CD4-positive, alpha-beta T cell treated with Interleukin-12 subunit alpha and Interleukin-12 subunit beta, for 1 hour (primary cell): ENCODE data around the gene UTF1.

Experiments
- DNase-seq: peaks from one replicate; pipeline ENCODE4 v3.0.0-alpha.2; 2020

UTF1 gene

GRCh38 chr10:133196936-133197758 is 32.9 kb upstream of the UTF1 start:
- no peak for DNase-seq

- no peak for DNase-seq
Measured at GRCh38 chr10:133197786-133198185, 32.2 kb upstream of the UTF1 start.

- DNase-seq = no peak
Measured at GRCh38 chr10:133198206-133198605, 31.8 kb upstream of the UTF1 start.

GRCh38 chr10:133198621-133199487 is 31.2 kb upstream of the UTF1 start:
- no peak for DNase-seq

GRCh38 chr10:133199488-133199885 is 30.5 kb upstream of the UTF1 start:
- no peak for DNase-seq

GRCh38 chr10:133199992-133200611 is 29.9 kb upstream of the UTF1 start:
- no peak for DNase-seq

GRCh38 chr10:133200621-133201031 is 29.4 kb upstream of the UTF1 start:
- DNase-seq = no peak

- no peak for DNase-seq
Measured at GRCh38 chr10:133201151-133201947, 28.7 kb upstream of the UTF1 start.

- DNase-seq = no peak
Measured at GRCh38 chr10:133201948-133202725, 27.9 kb upstream of the UTF1 start.

GRCh38 chr10:133202778-133203651 is 27.0 kb upstream of the UTF1 start:
- no peak for DNase-seq

GRCh38 chr10:133203652-133204195 is 26.3 kb upstream of the UTF1 start:
- no peak for DNase-seq

- DNase-seq = no peak
Measured at GRCh38 chr10:133204226-133205015, 25.6 kb upstream of the UTF1 start.

- DNase-seq = no peak
Measured at GRCh38 chr10:133205146-133205545, 24.9 kb upstream of the UTF1 start.

GRCh38 chr10:133206356-133207040 is 23.5 kb upstream of the UTF1 start:
- no peak for DNase-seq

- DNase-seq = no peak
Measured at GRCh38 chr10:133207041-133207600, 22.9 kb upstream of the UTF1 start.

GRCh38 chr10:133207627-133208026 is 22.4 kb upstream of the UTF1 start:
- DNase-seq = no peak

GRCh38 chr10:133208466-133208865 is 21.6 kb upstream of the UTF1 start:
- no peak for DNase-seq

GRCh38 chr10:133209117-133209516 is 20.9 kb upstream of the UTF1 start:
- DNase-seq = no peak

- no peak for DNase-seq
Measured at GRCh38 chr10:133209641-133210040, 20.4 kb upstream of the UTF1 start.
